Mesenchymal stem cell (in vitro differentiated cells and primary cell): ENCODE results near the gene NRXN3.

Experiments used
- DNase-seq: peaks from one replicate; pipeline ENCODE4 v3.0.0-alpha.2; 2013
- H2AFZ ChIP-seq: one replicate; pipeline ENCODE4 v1.6.1; 2013; ENCODE audit warnings: low read depth, mild to moderate bottlenecking, control low read depth, inconsistent platforms, low read length, moderate library complexity
- H2AK5ac ChIP-seq: 2 replicates; pipeline ENCODE4 v1.6.1; 2013; ENCODE audit warnings: low read length, moderate library complexity, mild to moderate bottlenecking, inconsistent platforms; ENCODE audit not compliant: severe bottlenecking
- H2BK120ac ChIP-seq: one replicate; pipeline ENCODE4 v1.6.1; 2013; ENCODE audit warnings: low read depth, mild to moderate bottlenecking, inconsistent platforms, low read length, moderate library complexity
- H2BK12ac ChIP-seq, 2 experiments: one replicate each; pipeline ENCODE4 v1.6.1; 2013; ENCODE audit warnings: inconsistent platforms in 2 of 2, low read length in 2 of 2, mild to moderate bottlenecking in 2 of 2, moderate library complexity in 2 of 2, control low read depth in 1 of 2
- H2BK15ac ChIP-seq: one replicate; pipeline ENCODE4 v1.6.1; 2013; ENCODE audit warnings: mild to moderate bottlenecking, low read depth, inconsistent platforms; ENCODE audit not compliant: poor library complexity, severe bottlenecking
- H2BK5ac ChIP-seq: 2 replicates; pipeline ENCODE4 v1.6.1; 2013; ENCODE audit warnings: low read depth, mild to moderate bottlenecking, low read length, control low read depth, inconsistent platforms; ENCODE audit not compliant: poor library complexity, severe bottlenecking
- H3K14ac ChIP-seq, 2 experiments: one replicate each; pipeline ENCODE4 v1.6.1; 2013; ENCODE audit warnings: inconsistent platforms in 2 of 2, low read length in 2 of 2, control low read depth in 1 of 2, mild to moderate bottlenecking in 1 of 2, moderate library complexity in 1 of 2
- H3K18ac ChIP-seq, 2 experiments: one replicate each; pipeline ENCODE4 v1.6.1; 2013; ENCODE audit warnings: inconsistent platforms in 2 of 2, low read length in 2 of 2, control low read depth in 1 of 2, low read depth in 1 of 2, mild to moderate bottlenecking in 1 of 2
- H3K23ac ChIP-seq, 2 experiments: one replicate each; pipeline ENCODE4 v1.6.1; 2013; ENCODE audit warnings: inconsistent platforms in 2 of 2, low read length in 2 of 2, mild to moderate bottlenecking in 2 of 2, moderate library complexity in 2 of 2, control low read depth in 1 of 2
- H3K27ac ChIP-seq: 2 replicates; pipeline ENCODE4 v1.5.1; 2013; ENCODE audit warnings: mild to moderate bottlenecking, moderate library complexity, low read length, control low read depth, inconsistent platforms; ENCODE audit not compliant: poor library complexity, severe bottlenecking
- H3K27me3 ChIP-seq, 2 experiments: 2 replicates each; pipeline versions ENCODE4 v1.6.1 to v1.7.0; 2013; ENCODE audit warnings: low read length in 2 of 2, mild to moderate bottlenecking in 2 of 2, moderate library complexity in 2 of 2, control low read depth in 1 of 2, inconsistent platforms in 1 of 2; ENCODE audit not compliant: control insufficient read depth in 1 of 2, insufficient read depth in 1 of 2
- H3K36me3 ChIP-seq, 2 experiments: 2 replicates each; pipeline versions ENCODE4 v1.6.1 to v1.7.0; 2013; ENCODE audit warnings: low read length in 2 of 2, control low read depth in 1 of 2, inconsistent platforms in 1 of 2, low read depth in 1 of 2, mild to moderate bottlenecking in 1 of 2; ENCODE audit not compliant: insufficient read depth in 2 of 2, control insufficient read depth in 1 of 2
- H3K4ac ChIP-seq, 2 experiments: one replicate each; pipeline ENCODE4 v1.6.1; 2013; ENCODE audit warnings: inconsistent platforms in 2 of 2, low read length in 2 of 2, mild to moderate bottlenecking in 2 of 2, moderate library complexity in 2 of 2, control low read depth in 1 of 2, low read depth in 1 of 2
- H3K4me1 ChIP-seq: 2 replicates; pipeline ENCODE4 v1.6.1; 2013; ENCODE audit warnings: low read depth, low read length, control low read depth; ENCODE audit not compliant: control insufficient read depth, insufficient read depth
- H3K4me2 ChIP-seq: 2 replicates; pipeline ENCODE4 v1.6.1; 2013; ENCODE audit warnings: low read length, mild to moderate bottlenecking, inconsistent platforms; ENCODE audit not compliant: poor library complexity, severe bottlenecking
- H3K4me3 ChIP-seq, 2 experiments: 2 replicates each; pipeline versions ENCODE4 v1.5.1 to v1.7.0; 2013; ENCODE audit warnings: low read length in 2 of 2, mild to moderate bottlenecking in 2 of 2, control low read depth in 1 of 2, low read depth in 1 of 2; ENCODE audit not compliant: insufficient read depth in 1 of 2
- H3K79me1 ChIP-seq: replicated peaks from 2 replicates; pipeline ENCODE4 v1.6.1; 2013; ENCODE audit warnings: mild to moderate bottlenecking, control low read depth, low read length, inconsistent platforms; ENCODE audit not compliant: poor library complexity, severe bottlenecking
- H3K9ac ChIP-seq: 2 replicates; pipeline ENCODE4 v1.7.0; 2013; ENCODE audit warnings: mild to moderate bottlenecking, low read length, moderate library complexity
- H3K9me3 ChIP-seq: 2 replicates; pipeline ENCODE4 v1.7.0; 2013; ENCODE audit warnings: mild to moderate bottlenecking, low read length; ENCODE audit not compliant: control insufficient read depth
- H4K8ac ChIP-seq: one replicate; pipeline ENCODE4 v1.6.1; 2013; ENCODE audit warnings: inconsistent platforms, mild to moderate bottlenecking, low read length, moderate library complexity
- H4K91ac ChIP-seq: one replicate; pipeline ENCODE4 v1.6.1; 2013; ENCODE audit warnings: mild to moderate bottlenecking, low read length, inconsistent platforms
- WGBS: methylation state at CpG from one replicate; pipeline ENCODE4 v1.1.7; 2013; ENCODE audit warnings: mixed read lengths; 5-methylcytosine and 5-hydroxymethylcytosine counted together

Gene NRXN3

GRCh38 chr14:79405512-79405910 is 1235.3 kb downstream of the NRXN3 start:
- H3K9ac ChIP-seq, result no peak overlapping the region
- no CpG with 5 or more reads among the region's 2 CpGs for WGBS
- no peak overlapping the region for H4K8ac ChIP-seq
- DNase-seq, result no peak
- H2BK5ac ChIP-seq, result no peak overlapping the region
- H3K4ac ChIP-seq, result no peak overlapping the region
- H3K14ac ChIP-seq, result no peak overlapping the region
- no peak overlapping the region for H2AK5ac ChIP-seq
- no peak overlapping the region for H2BK120ac ChIP-seq
- H3K4me3 ChIP-seq, result no peak overlapping the region
- no peaks in the 10 kb centered on the region for H3K4me1 ChIP-seq
- H3K79me1 ChIP-seq, result no peaks in the 10 kb centered on the region
- H3K4me2 ChIP-seq, result no peak overlapping the region
- no peak overlapping the region for H4K91ac ChIP-seq
- no peak overlapping the region for H3K23ac ChIP-seq
- no peak overlapping the region for H3K27ac ChIP-seq
- H3K27me3 ChIP-seq, result no peaks in the 10 kb centered on the region
- H3K18ac ChIP-seq, result no peak overlapping the region
- H2BK12ac ChIP-seq, result no peak overlapping the region
- no peak overlapping the region for H2AFZ ChIP-seq
- H3K9me3 ChIP-seq, result no peaks in the 10 kb centered on the region
- no peak overlapping the region for H2BK15ac ChIP-seq
- no peaks in the 10 kb centered on the region for H3K36me3 ChIP-seq

- Histone ChIP-seq H2BK120ac (no peak overlapping the region), H2AK5ac (no peak overlapping the region), H3K27me3 (no peaks in the 10 kb centered on the region), H3K23ac (no peak overlapping the region), H3K9me3 (no peaks in the 10 kb centered on the region), H3K4me1 (no peaks in the 10 kb centered on the region), H2BK12ac (no peak overlapping the region), H3K4ac (no peak overlapping the region), H4K91ac (no peak overlapping the region), H3K4me3 (no peak overlapping the region), H3K9ac (no peak overlapping the region), H3K18ac (no peak overlapping the region), H3K4me2 (no peak overlapping the region), H3K27ac (no peak overlapping the region), H3K36me3 (no peaks in the 10 kb centered on the region), H2AFZ (no peak overlapping the region), H2BK15ac (no peak overlapping the region), H3K79me1 (no peaks in the 10 kb centered on the region), H3K14ac (no peak overlapping the region), H2BK5ac (no peak overlapping the region), H4K8ac (no peak overlapping the region)
- no peak for DNase-seq
- 87% methylated on average over 2 of the region's 2 CpGs for WGBS
Observed at GRCh38 chr14:79407572-79407971, 1237.4 kb downstream of the NRXN3 start.

GRCh38 chr14:79408696-79409095 is 1238.5 kb downstream of the NRXN3 start:
- Histone ChIP-seq H2AFZ (no peak overlapping the region), H3K27ac (no peak overlapping the region), H2BK12ac (no peak overlapping the region), H4K91ac (no peak overlapping the region), H4K8ac (no peak overlapping the region), H2BK120ac (no peak overlapping the region), H2BK15ac (no peak overlapping the region), H3K4me1 (no peaks in the 10 kb centered on the region), H3K14ac (no peak overlapping the region), H3K36me3 (no peaks in the 10 kb centered on the region), H2AK5ac (no peak overlapping the region), H3K23ac (no peak overlapping the region), H3K18ac (no peak overlapping the region), H2BK5ac (no peak overlapping the region), H3K4ac (no peak overlapping the region), H3K27me3 (no peaks in the 10 kb centered on the region), H3K9ac (no peak overlapping the region), H3K9me3 (no peaks in the 10 kb centered on the region), H3K4me2 (no peak overlapping the region), H3K4me3 (no peak overlapping the region), H3K79me1 (no peaks in the 10 kb centered on the region)
- WGBS, result 100% methylated on average over 1 of the region's 1 CpG
- DNase-seq, result no peak

DNA sequence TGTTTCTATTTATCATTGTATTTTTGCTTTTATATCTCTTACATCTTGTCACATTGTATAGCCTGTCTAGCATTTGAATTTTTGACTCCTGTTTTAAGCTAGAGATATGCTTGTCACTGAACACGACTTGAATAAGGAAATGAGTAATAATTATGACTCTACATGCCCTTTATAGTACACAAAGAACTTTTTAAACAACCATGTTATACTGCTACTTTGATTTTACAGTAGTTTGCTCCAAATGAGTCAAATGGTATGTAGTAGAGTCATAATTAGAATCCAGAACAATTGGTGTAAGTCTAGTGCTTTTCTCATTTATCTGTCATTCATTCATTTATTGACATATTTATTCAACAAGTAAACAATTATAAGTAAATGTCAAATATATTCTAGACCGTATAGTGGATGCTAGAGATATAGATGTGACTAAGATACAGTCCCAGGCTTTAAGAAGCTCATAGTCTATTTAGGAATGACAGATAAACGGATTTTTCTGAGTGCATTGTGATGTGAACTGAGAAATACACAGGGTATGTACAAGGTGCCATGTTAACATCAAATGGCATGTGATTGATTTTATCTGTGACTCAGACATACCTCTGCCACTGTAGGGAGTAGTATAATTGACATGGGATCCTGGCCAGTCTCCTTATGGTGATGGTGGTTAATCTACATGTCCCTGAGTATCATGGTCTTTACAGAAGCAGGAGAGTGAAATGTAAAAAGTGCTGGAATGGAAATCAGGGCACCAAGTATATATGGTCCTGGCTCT is 1241.4 kb downstream of the NRXN3 start:
- Histone ChIP-seq H2BK5ac (no peak overlapping the region), H2BK120ac (no peak overlapping the region), H3K4me1 (no peaks in the 10 kb centered on the region), H3K36me3 (no peaks in the 10 kb centered on the region), H3K4me2 (no peak overlapping the region), H3K79me1 (no peaks in the 10 kb centered on the region), H3K14ac (no peak overlapping the region), H2AK5ac (no peak overlapping the region), H3K23ac (no peak overlapping the region), H3K9me3 (no peaks in the 10 kb centered on the region), H2AFZ (no peak overlapping the region), H2BK12ac (no peak overlapping the region), H3K4ac (no peak overlapping the region), H3K9ac (no peak overlapping the region), H3K4me3 (no peak overlapping the region), H4K8ac (no peak overlapping the region), H3K27ac (no peak overlapping the region), H3K27me3 (no peaks in the 10 kb centered on the region), H2BK15ac (no peak overlapping the region), H4K91ac (no peak overlapping the region), H3K18ac (no peak overlapping the region)
- no peak for DNase-seq
- WGBS, result 76% methylated on average over 2 of the region's 3 CpGs
